Fibroblast of the aortic adventitia (primary cell): ENCODE results near the gene SLCO4A1. TPM values are rescaled to one million over a fixed set of nuclear protein-coding genes. Genes with fewer than 3 reads are reported as not detected.
A peak's percentile ranks its signal among the peaks of the same experiment; 100 is the strongest.

Experiments used
- DNase-seq: peaks from one replicate; pipeline ENCODE4 v3.0.0-alpha.2; 2010; ENCODE audit warnings: low read depth
- H3K4me3 ChIP-seq: 2 replicates; pipeline ENCODE4 v1.5.1; 2011; ENCODE audit warnings: low read depth, mild to moderate bottlenecking, control low read depth, low read length, moderate library complexity
- CTCF ChIP-seq: IDR thresholded peaks from 2 replicates; pipeline ENCODE4 v1.5.1; 2011; ENCODE audit warnings: mild to moderate bottlenecking, low read length, control low read depth, inconsistent platforms; ENCODE audit not compliant: insufficient read depth
- total RNA-seq: library from RNA; depleted of rRNA; stranded (reverse); fragments of >200 nt; gene quantifications from 2 replicates; pipeline ENCODE4 v1.2.3, GENCODE V29; 2012; ENCODE audit warnings: low replicate concordance

The SLCO4A1 gene
- total RNA-seq, 1 donor = 0.72 TPM

- TF ChIP-seq CTCF = no peak
- no peak for DNase-seq
- H3K4me3 ChIP-seq = no peak overlapping the region
Observed at GRCh38 chr20:62658593-62659178, 16.4 kb downstream of the SLCO4A1 start.

- no peak for TF ChIP-seq CTCF
- no peak for DNase-seq
- H3K4me3 ChIP-seq = no peak overlapping the region
Observed at GRCh38 chr20:62659488-62660239, 17.4 kb downstream of the SLCO4A1 start.

- TF ChIP-seq CTCF = no peak
- no peak for DNase-seq
- H3K4me3 ChIP-seq = no peak overlapping the region
Observed at GRCh38 chr20:62660240-62660615, 17.9 kb downstream of the SLCO4A1 start.

DNA sequence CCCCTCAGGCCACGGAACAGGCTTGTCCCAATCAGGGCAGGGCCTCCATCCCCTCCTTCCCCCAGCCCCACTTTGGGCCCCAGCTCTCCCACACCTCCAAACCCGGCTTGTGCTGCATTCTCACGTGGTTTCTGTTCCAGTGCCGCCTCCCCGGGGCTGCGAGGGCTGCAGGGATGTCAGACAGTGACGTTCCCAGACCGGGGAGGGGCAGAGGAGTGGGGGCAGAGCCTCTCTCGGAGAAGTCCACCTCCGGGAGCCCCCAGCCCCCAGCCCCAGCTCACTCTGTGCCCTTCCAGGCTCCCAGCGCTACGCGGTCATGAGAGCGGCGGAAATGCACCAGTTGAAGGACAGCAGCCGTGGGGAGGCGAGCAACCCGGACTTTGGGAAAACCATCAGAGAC lies 18.5 kb downstream of the SLCO4A1 start:
- TF ChIP-seq CTCF = no peak
- H3K4me3 ChIP-seq = no peak overlapping the region
- DNase-seq = no peak

DNA sequence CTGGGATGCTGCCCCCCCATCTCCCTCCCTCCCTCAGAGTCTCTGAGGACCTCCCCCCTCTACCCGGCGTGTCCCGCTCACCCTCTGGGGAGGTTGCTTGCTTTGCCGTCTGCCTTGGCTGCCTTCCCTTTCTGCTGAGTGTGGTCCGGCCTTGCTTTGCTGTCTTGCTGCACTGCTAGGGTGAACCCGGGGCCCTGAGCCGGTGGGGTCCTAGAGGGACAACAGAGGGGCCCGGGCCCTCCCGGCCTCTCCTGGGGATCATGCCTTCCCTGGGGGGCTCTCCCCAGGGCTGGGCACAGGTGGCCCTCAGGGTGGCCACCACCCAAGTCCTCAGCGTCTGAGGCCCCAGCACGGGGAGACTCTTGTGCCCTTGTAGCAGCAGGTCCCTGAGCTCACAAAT lies 19.3 kb downstream of the SLCO4A1 start:
- TF ChIP-seq CTCF = no peak

DNA sequence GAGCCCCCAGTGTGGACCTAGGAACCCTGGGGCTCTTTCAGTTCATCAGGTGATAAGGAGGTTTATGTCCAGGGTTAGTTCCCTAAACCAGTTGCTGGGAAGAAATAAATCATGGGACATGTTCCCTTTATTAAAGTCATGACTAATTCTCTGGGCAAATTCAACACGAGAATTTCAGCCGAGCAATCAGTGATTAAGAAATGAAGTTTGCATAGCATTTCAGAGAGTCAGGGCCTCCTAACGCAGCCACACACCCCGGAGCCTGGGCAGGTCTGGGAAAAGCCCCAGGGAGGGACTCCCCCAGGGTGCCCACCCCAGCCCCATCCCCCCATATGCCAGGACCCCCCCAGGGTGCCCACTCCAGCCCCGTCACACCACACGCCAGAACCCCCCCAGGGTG lies 20.1 kb downstream of the SLCO4A1 start:
- peak; percentile 87 for DNase-seq
- TF ChIP-seq CTCF = no peak
- no peak overlapping the region for H3K4me3 ChIP-seq

More for the DNA sequence above, 19.3 kb downstream of the SLCO4A1 start:
- H3K4me3 ChIP-seq = no peak overlapping the region
- no peak for DNase-seq
